Measurements from ENCODE around the gene HAPLN1.

GRCh38 chr5:83701886-83702285 lies 18.8 kb downstream of the HAPLN1 start:
- no peak for TF ChIP-seq CTCF (IDR thresholded peaks at IDR 0.05)
- TF ChIP-seq POLR2A (IDR thresholded peaks at IDR 0.05) = no peak
- no peak for TF ChIP-seq POLR2AphosphoS5 (IDR thresholded peaks at IDR 0.05)

Data from prostate gland (tissue), 2 donors.